Ovary (tissue), 3 donors: ENCODE data around the gene TP53BP2.

Experiments used
- POLR2A ChIP-seq: fragments of 450-650 bp; IDR thresholded peaks from one replicate; pipeline ENCODE4 v1.6.1; 2017; ENCODE audit warnings: antibody characterized with exemption, mild to moderate bottlenecking, moderate library complexity
- TF ChIP-seq, protein P1 (sequence below), 3 donors: fragments of 450-650 bp in 2 of 3; fragments of 200-600 bp in 1 of 3; IDR thresholded peaks; one replicate each; pipeline versions ENCODE4 v1.5.1 to v1.8.0; 2016 to 2022; ENCODE audit warnings: antibody characterized with exemption in 3 of 3, mild to moderate bottlenecking in 1 of 3
- donor health status: DM: no; HTN: no; CAD: no.

- TF ChIP-seq, protein P1, sequence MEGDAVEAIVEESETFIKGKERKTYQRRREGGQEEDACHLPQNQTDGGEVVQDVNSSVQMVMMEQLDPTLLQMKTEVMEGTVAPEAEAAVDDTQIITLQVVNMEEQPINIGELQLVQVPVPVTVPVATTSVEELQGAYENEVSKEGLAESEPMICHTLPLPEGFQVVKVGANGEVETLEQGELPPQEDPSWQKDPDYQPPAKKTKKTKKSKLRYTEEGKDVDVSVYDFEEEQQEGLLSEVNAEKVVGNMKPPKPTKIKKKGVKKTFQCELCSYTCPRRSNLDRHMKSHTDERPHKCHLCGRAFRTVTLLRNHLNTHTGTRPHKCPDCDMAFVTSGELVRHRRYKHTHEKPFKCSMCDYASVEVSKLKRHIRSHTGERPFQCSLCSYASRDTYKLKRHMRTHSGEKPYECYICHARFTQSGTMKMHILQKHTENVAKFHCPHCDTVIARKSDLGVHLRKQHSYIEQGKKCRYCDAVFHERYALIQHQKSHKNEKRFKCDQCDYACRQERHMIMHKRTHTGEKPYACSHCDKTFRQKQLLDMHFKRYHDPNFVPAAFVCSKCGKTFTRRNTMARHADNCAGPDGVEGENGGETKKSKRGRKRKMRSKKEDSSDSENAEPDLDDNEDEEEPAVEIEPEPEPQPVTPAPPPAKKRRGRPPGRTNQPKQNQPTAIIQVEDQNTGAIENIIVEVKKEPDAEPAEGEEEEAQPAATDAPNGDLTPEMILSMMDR (IDR thresholded peaks at IDR 0.05): no peak
- no peak for TF ChIP-seq POLR2A
These were observed 21.0 kb downstream of the TP53BP2 start for GRCh38 chr1:223824712-223825111.
